Measurements from ENCODE around the gene AQP12B. TPM values are rescaled to one million over a fixed set of nuclear protein-coding genes. Genes with fewer than 3 reads are reported as not detected.

Gene AQP12B
- total RNA-seq, 2 experiments from 2014 or later: not detected

- Mint-ChIP-seq H3K27ac (no peak overlapping the region), H3K36me3 (ENCODE audit: low read depth) (peaks cover 21% of the 10 kb centered on the region), H3K27me3 (ENCODE audit: low read depth) (peaks cover 3% of the 10 kb centered on the region), H3K4me1 (ENCODE audit: low read depth) (no peaks in the 10 kb centered on the region), H3K4me3 (no peak overlapping the region), H3K9me3 (ENCODE audit: insufficient read depth) (peaks cover 3% of the 10 kb centered on the region)
- ChIA-PET CTCF (no interaction called here), POLR2A (no interaction called here)
- no peak for DNase-seq
- ATAC-seq: no peak
These were observed 44.8 kb downstream of the AQP12B start for GRCh38 chr2:240637901-240638345.

DNA sequence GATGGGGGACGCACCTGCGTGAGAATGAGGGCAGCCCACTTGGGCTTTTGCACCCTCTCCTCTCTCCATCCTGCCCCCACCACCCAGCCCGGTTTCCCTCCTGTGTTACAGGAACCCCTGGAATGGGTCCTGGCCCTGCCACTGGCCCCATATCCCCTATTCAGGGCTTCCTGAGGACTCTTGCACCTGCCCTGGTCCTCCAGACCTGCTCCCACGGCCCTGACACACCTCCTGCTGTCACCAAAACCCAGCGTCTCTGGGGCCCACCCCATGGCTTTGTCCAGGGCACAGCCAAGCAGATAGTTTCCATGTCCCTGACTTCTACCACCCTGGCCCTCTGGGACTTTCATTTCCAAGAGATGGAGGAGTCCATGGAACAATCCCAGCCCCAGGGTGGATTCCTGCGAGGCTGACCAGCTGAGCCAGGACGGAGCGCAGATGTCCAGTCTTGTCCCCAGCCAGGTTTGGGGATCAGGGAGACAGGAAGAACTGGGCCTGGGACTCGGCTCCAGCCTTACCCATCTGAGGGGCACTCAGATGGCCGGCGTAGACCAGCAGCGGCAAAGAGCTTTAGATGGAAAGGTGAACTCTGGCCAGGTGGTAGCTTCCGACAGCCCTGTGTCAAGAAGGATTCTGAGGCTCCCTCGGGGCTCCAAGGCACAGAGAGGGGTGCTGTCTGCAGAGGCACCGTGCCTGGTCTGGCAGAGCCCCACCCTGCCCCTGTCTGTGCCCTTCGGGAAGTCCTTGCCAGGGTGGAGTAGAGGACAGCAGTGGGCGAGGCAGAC lies 45.4 kb downstream of the AQP12B start:
- ChIA-PET POLR2A (no interaction called here), CTCF (no interaction called here)
- H3K27me3 Mint-ChIP-seq (ENCODE audit: low read depth): peaks cover 3% of the 10 kb centered on the region
- H3K27ac Mint-ChIP-seq: no peak overlapping the region
- no peak overlapping the region for H3K4me3 Mint-ChIP-seq
- H3K36me3 Mint-ChIP-seq (ENCODE audit: low read depth): peaks cover 27% of the 10 kb centered on the region
- H3K9me3 Mint-ChIP-seq (ENCODE audit: insufficient read depth): peaks cover 3% of the 10 kb centered on the region
- no peak for ATAC-seq
- H3K4me1 Mint-ChIP-seq (ENCODE audit: low read depth): no peaks in the 10 kb centered on the region
- DNase-seq: no peak

GRCh38 chr2:240636563-240637115 lies 46.0 kb downstream of the AQP12B start:
- POLR2A ChIA-PET: no interaction called here
- DNase-seq: no peak
- ATAC-seq: no peak
- H3K4me3 Mint-ChIP-seq: no peak overlapping the region
- H3K36me3 Mint-ChIP-seq (ENCODE audit: low read depth): peaks cover 34% of the 10 kb centered on the region
- peaks cover 3% of the 10 kb centered on the region for H3K27me3 Mint-ChIP-seq (ENCODE audit: low read depth)
- no peak overlapping the region for H3K27ac Mint-ChIP-seq
- peaks cover 3% of the 10 kb centered on the region for H3K9me3 Mint-ChIP-seq (ENCODE audit: insufficient read depth)
- H3K4me1 Mint-ChIP-seq (ENCODE audit: low read depth): no peaks in the 10 kb centered on the region
- CTCF ChIA-PET: no interaction called here

GRCh38 chr2:240635998-240636547 lies 46.6 kb downstream of the AQP12B start:
- POLR2A ChIA-PET: no interaction called here
- Mint-ChIP-seq H3K9me3 (ENCODE audit: insufficient read depth) (peaks cover 3% of the 10 kb centered on the region), H3K4me1 (ENCODE audit: low read depth) (no peaks in the 10 kb centered on the region), H3K36me3 (ENCODE audit: low read depth) (peaks cover 36% of the 10 kb centered on the region), H3K4me3 (no peak overlapping the region), H3K27ac (no peak overlapping the region), H3K27me3 (ENCODE audit: low read depth) (peaks cover 3% of the 10 kb centered on the region)
- CTCF ChIA-PET: no interaction called here
- DNase-seq (no peak), ATAC-seq (no peak)

- Mint-ChIP-seq H3K27ac (no peak overlapping the region), H3K36me3 (ENCODE audit: low read depth) (peaks cover 43% of the 10 kb centered on the region), H3K27me3 (ENCODE audit: low read depth) (peaks cover 3% of the 10 kb centered on the region), H3K4me3 (no peak overlapping the region), H3K9me3 (ENCODE audit: insufficient read depth) (peaks cover 3% of the 10 kb centered on the region), H3K4me1 (ENCODE audit: low read depth) (no peaks in the 10 kb centered on the region)
- CTCF ChIA-PET: no interaction called here
- no peak for DNase-seq
- POLR2A ChIA-PET: no interaction called here
- no peak for ATAC-seq
These were observed 47.3 kb downstream of the AQP12B start for GRCh38 chr2:240635121-240635997.

GRCh38 chr2:240632306-240632721 lies 50.4 kb downstream of the AQP12B start:
- H3K4me3 Mint-ChIP-seq: no peak overlapping the region
- peaks cover 8% of the 10 kb centered on the region for H3K4me1 Mint-ChIP-seq (ENCODE audit: low read depth)
- no peak overlapping the region for H3K27ac Mint-ChIP-seq
- no peak for ATAC-seq
- POLR2A ChIA-PET: no interaction called here
- CTCF ChIA-PET: no interaction called here
- H3K9me3 Mint-ChIP-seq (ENCODE audit: insufficient read depth): peaks cover 3% of the 10 kb centered on the region
- H3K27me3 Mint-ChIP-seq (ENCODE audit: low read depth): no peaks in the 10 kb centered on the region
- peaks cover 53% of the 10 kb centered on the region for H3K36me3 Mint-ChIP-seq (ENCODE audit: low read depth)
- DNase-seq: no peak

DNA sequence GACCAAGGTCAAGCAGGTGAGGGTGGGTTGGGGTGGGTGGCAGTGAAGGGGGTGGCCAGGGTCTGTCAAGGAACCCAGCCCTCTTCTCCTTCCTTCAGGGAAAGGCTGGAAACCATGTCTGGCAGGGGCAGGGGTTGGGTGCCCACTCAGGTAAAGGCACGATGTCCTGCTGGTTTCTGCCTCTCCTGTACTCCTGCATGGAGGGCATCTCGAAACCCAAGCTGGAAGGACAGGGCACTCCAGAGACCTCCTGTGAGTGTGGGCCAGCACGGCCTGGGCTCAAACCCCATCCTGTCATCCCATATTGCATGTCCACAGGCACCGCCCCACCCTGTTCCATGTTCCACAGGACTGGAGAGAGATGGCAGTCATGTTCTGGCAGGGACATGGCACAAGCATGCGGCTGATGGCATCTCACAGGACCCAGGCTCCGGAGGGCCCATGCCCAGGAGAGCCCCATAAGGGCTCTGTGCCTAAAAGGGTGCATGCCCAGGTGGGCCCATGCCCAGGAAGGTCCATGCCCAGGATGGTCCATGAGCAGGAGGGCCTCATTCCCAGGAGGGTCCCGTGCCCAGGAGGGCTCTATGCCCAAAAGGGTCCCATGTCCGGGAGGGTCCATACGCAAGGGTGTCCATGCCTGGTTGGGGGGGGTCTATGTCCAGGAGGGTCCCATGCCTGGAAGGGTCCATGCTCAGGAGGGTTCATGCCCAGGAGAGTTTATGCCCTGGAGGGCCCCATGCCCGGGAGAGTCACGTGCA lies 51.0 kb downstream of the AQP12B start:
- Mint-ChIP-seq H3K27me3 (ENCODE audit: low read depth) (no peaks in the 10 kb centered on the region), H3K36me3 (ENCODE audit: low read depth) (peaks cover 58% of the 10 kb centered on the region), H3K4me1 (ENCODE audit: low read depth) (peaks cover 14% of the 10 kb centered on the region), H3K4me3 (no peak overlapping the region), H3K9me3 (ENCODE audit: insufficient read depth) (peaks cover 3% of the 10 kb centered on the region), H3K27ac (no peak overlapping the region)
- POLR2A ChIA-PET: no interaction called here
- no peak for ATAC-seq
- no peak for DNase-seq
- CTCF ChIA-PET: no interaction called here

- no peak overlapping the region for H3K4me3 Mint-ChIP-seq
These were observed 51.7 kb downstream of the AQP12B start for GRCh38 chr2:240630771-240631547.

GRCh38 chr2:240629968-240630770 lies 52.5 kb downstream of the AQP12B start:
- ATAC-seq (no peak), DNase-seq (no peak)
- Mint-ChIP-seq H3K36me3 (ENCODE audit: low read depth) (peaks cover 62% of the 10 kb centered on the region), H3K27me3 (ENCODE audit: low read depth) (no peaks in the 10 kb centered on the region), H3K4me1 (ENCODE audit: low read depth) (peaks cover 26% of the 10 kb centered on the region), H3K27ac (no peak overlapping the region), H3K4me3 (no peak overlapping the region), H3K9me3 (ENCODE audit: insufficient read depth) (peaks cover 3% of the 10 kb centered on the region)
- POLR2A ChIA-PET: no interaction called here
- CTCF ChIA-PET: no interaction called here

More at GRCh38 chr2:240630771-240631547, 51.7 kb downstream of the AQP12B start:
- H3K9me3 Mint-ChIP-seq (ENCODE audit: insufficient read depth): peaks cover 3% of the 10 kb centered on the region
- DNase-seq (no peak), ATAC-seq (no peak)
- H3K27ac Mint-ChIP-seq: no peak overlapping the region
- peaks cover 19% of the 10 kb centered on the region for H3K4me1 Mint-ChIP-seq (ENCODE audit: low read depth)
- ChIA-PET POLR2A (no interaction called here), CTCF (no interaction called here)
- no peaks in the 10 kb centered on the region for H3K27me3 Mint-ChIP-seq (ENCODE audit: low read depth)
- peaks cover 59% of the 10 kb centered on the region for H3K36me3 Mint-ChIP-seq (ENCODE audit: low read depth)

DNA sequence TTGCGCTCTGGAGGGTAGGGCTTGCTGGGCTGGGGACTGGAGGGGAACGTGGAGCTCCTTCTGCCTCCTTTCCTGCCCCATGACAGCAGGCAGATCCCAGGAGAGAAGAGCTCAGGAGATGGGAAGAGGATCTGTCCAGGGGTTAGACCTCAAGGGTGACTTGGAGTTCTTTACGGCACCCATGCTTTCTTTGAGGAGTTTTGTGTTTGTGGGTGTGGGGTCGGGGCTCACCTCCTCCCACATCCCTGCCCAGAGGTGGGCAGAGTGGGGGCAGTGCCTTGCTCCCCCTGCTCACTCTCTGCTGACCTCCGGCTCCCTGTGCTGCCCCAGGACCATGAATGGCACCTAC lies 53.1 kb downstream of the AQP12B start:
- CTCF ChIA-PET: no interaction called here

More for the DNA sequence above, 53.1 kb downstream of the AQP12B start:
- Mint-ChIP-seq H3K27ac (no peak overlapping the region), H3K4me1 (ENCODE audit: low read depth) (peaks cover 32% of the 10 kb centered on the region), H3K36me3 (ENCODE audit: low read depth) (peaks cover 60% of the 10 kb centered on the region), H3K27me3 (ENCODE audit: low read depth) (no peaks in the 10 kb centered on the region), H3K4me3 (no peak overlapping the region), H3K9me3 (ENCODE audit: insufficient read depth) (peaks cover 3% of the 10 kb centered on the region)
- DNase-seq (no peak), ATAC-seq (no peak)
- POLR2A ChIA-PET: no interaction called here

Measured in activated CD8-positive, alpha-beta T cell treated with anti-CD3 and anti-CD28 coated beads, Interleukin-2, amount 10 ng/mL, durations not matched to agents 7 days and 5 days (primary cell).